Loucy (cell line): ENCODE data around the gene CCL1.

Experiments used
- H2AFZ ChIP-seq: fragments of 200-600 bp; sonication (generic); 2 replicates; pipeline ENCODE4 v1.6.0; 2016; ENCODE audit warnings: antibody characterized with exemption, mild to moderate bottlenecking, low read length, moderate library complexity
- H3F3A ChIP-seq: fragments of 200-600 bp; 2 replicates; pipeline ENCODE4 v1.6.0; 2016; ENCODE audit warnings: antibody characterized with exemption, low read depth, mild to moderate bottlenecking
- H3K27me3 ChIP-seq: fragments of 200-600 bp; sonication (generic); 2 replicates; pipeline ENCODE4 v1.6.1; 2014; ENCODE audit warnings: low read length, mild to moderate bottlenecking; ENCODE audit not compliant: insufficient read depth, poor library complexity, severe bottlenecking
- H3K36me3 ChIP-seq: fragments of 200-600 bp; sonication (generic); 2 replicates; pipeline ENCODE4 v1.6.1; 2016; ENCODE audit warnings: low read length; ENCODE audit not compliant: insufficient read depth
- H3K4me1 ChIP-seq: fragments of 200-600 bp; sonication (generic); 2 replicates; pipeline ENCODE4 v1.5.1; 2014; ENCODE audit warnings: low read length, mild to moderate bottlenecking; ENCODE audit not compliant: insufficient read depth, poor library complexity, severe bottlenecking
- H3K4me2 ChIP-seq: fragments of 200-600 bp; sonication (generic); 2 replicates; pipeline ENCODE4 v1.6.0; 2014; ENCODE audit warnings: antibody characterized with exemption, low read length, low read depth, mild to moderate bottlenecking; ENCODE audit not compliant: poor library complexity, severe bottlenecking
- H3K4me3 ChIP-seq: fragments of 200-600 bp; sonication (generic); 2 replicates; pipeline ENCODE4 v1.5.1; 2014; ENCODE audit warnings: low read length, mild to moderate bottlenecking, mixed read lengths; ENCODE audit not compliant: poor library complexity, severe bottlenecking
- H3K79me2 ChIP-seq: fragments of 200-600 bp; sonication (generic); 2 replicates; pipeline ENCODE4 v1.6.1; 2014; ENCODE audit warnings: low read length; ENCODE audit not compliant: insufficient read depth
- H3K9ac ChIP-seq: fragments of 200-600 bp; sonication (generic); 2 replicates; pipeline ENCODE4 v1.6.0; 2014; ENCODE audit warnings: mild to moderate bottlenecking, low read depth, low read length, moderate library complexity; ENCODE audit not compliant: poor library complexity, severe bottlenecking
- H3K9me2 ChIP-seq: fragments of 200-600 bp; sonication (generic); replicated peaks from 2 replicates; pipeline ENCODE4 v1.6.1; 2016; ENCODE audit warnings: low read depth, low read length, mixed read lengths
- H3K9me3 ChIP-seq: fragments of 200-600 bp; sonication (generic); 2 replicates; pipeline ENCODE4 v1.6.1; 2014; ENCODE audit warnings: mild to moderate bottlenecking, antibody characterized with exemption, low read length, low read depth; ENCODE audit not compliant: insufficient read depth
- H4K20me1 ChIP-seq: fragments of 200-600 bp; sonication (generic); 2 replicates; pipeline ENCODE4 v1.6.0; 2014; ENCODE audit warnings: antibody characterized with exemption, low read length, mild to moderate bottlenecking; ENCODE audit not compliant: insufficient read depth, poor library complexity, severe bottlenecking
- CTCF ChIP-seq: fragments of 200-600 bp; sonication (generic); conservative IDR thresholded peaks from 2 replicates; pipeline ENCODE4 v1.5.1; 2014; ENCODE audit warnings: mild to moderate bottlenecking, antibody characterized with exemption, low read length
- EZH2phosphoT487 ChIP-seq: fragments of 200-600 bp; IDR thresholded peaks from 2 replicates; pipeline ENCODE4 v1.6.1; 2018; ENCODE audit warnings: antibody characterized with exemption, mild to moderate bottlenecking, moderate library complexity, borderline replicate concordance

CCL1 gene

GRCh38 chr17:34371405-34372100 lies 8.5 kb upstream of the CCL1 start:
- H2AFZ ChIP-seq = no peak overlapping the region
- 0 out of 2 replicates have a peak, but pooled peaks cover 4% of the 10 kb centered on the region for H3F3A ChIP-seq
- H3K4me3 ChIP-seq = no peak overlapping the region

GRCh38 chr17:34370997-34371395 lies 8.0 kb upstream of the CCL1 start:
- peak overlapping the region; percentile 18 for H3K9ac ChIP-seq
- H4K20me1 ChIP-seq = no peaks in the 10 kb centered on the region
- TF ChIP-seq CTCF = no peak
- H3K4me1 ChIP-seq = peaks cover 63% of the 10 kb centered on the region
- no peak overlapping the region for H3K4me3 ChIP-seq
- no peaks in the 10 kb centered on the region for H3K79me2 ChIP-seq
- peak overlapping the region; percentile 18 for H3K4me2 ChIP-seq
- H2AFZ ChIP-seq = no peak overlapping the region
- H3K27me3 ChIP-seq = no peaks in the 10 kb centered on the region
- no peaks in the 10 kb centered on the region for H3K9me3 ChIP-seq
- no peaks in the 10 kb centered on the region for H3K36me3 ChIP-seq
- 0 out of 2 replicates have a peak, but pooled peaks cover 4% of the 10 kb centered on the region for H3F3A ChIP-seq
- H3K9me2 ChIP-seq = no peaks in the 10 kb centered on the region

More at GRCh38 chr17:34371405-34372100, 8.5 kb upstream of the CCL1 start:
- peak overlapping the region; percentile 18 for H3K9ac ChIP-seq
- peaks cover 57% of the 10 kb centered on the region for H3K4me1 ChIP-seq
- H4K20me1 ChIP-seq = no peaks in the 10 kb centered on the region
- no peaks in the 10 kb centered on the region for H3K27me3 ChIP-seq
- no peaks in the 10 kb centered on the region for H3K9me3 ChIP-seq
- H3K9me2 ChIP-seq = no peaks in the 10 kb centered on the region
- no peaks in the 10 kb centered on the region for H3K79me2 ChIP-seq
- no peaks in the 10 kb centered on the region for H3K36me3 ChIP-seq
- TF ChIP-seq CTCF (no peak), EZH2phosphoT487 (no peak)
- H3K4me2 ChIP-seq = peak overlapping the region; percentile 18

GRCh38 chr17:34370376-34370996 lies 7.5 kb upstream of the CCL1 start:
- Histone ChIP-seq H2AFZ (no peak overlapping the region), H3K79me2 (no peaks in the 10 kb centered on the region), H3K36me3 (no peaks in the 10 kb centered on the region), H4K20me1 (no peaks in the 10 kb centered on the region), H3K4me2 (peak overlapping the region; percentile 18), H3K27me3 (no peaks in the 10 kb centered on the region), H3F3A (peaks cover 8% of the 10 kb centered on the region; the same call in 1 of the 2 replicates), H3K9ac (peak overlapping the region; percentile 18), H3K9me3 (no peaks in the 10 kb centered on the region), H3K4me1 (peaks cover 68% of the 10 kb centered on the region), H3K4me3 (no peak overlapping the region), H3K9me2 (no peaks in the 10 kb centered on the region)
- no peak for TF ChIP-seq EZH2phosphoT487
- no peak for TF ChIP-seq CTCF
